WTC11 (cell line): ENCODE results near the gene TBCE. TPM values are rescaled to one million over a fixed set of nuclear protein-coding genes. Genes with fewer than 3 reads are reported as not detected.
"Not testable (repeated sequence)": the region's sequence is repeated elsewhere in the genome, so short reads cannot be mapped to it uniquely, and the experiment has no call there.

ENCODE experiments used
- ATAC-seq: fragments of 200-7000 bp; cut with Tn5 transposase; 2 replicates; pipeline ENCODE4 v1.10.0; 2021; ENCODE audit warnings: mild to moderate bottlenecking, moderate library complexity
- CTCF ChIA-PET: fragments of 300-600 bp; sonication (Branson Sonifier 250); formaldehyde crosslinking; loops from one replicate; lab custom pipeline; 2021; ENCODE audit warnings: antibody characterized with exemption; lab: Charles Lee
- POLR2A ChIA-PET: fragments of 350-600 bp; sonication (Branson Sonifier 250); formaldehyde crosslinking; loops from one replicate; lab custom pipeline; 2021; ENCODE audit warnings: antibody characterized with exemption; lab: Charles Lee
- DNase-seq: peaks from one replicate; pipeline ENCODE4 v3.0.0; 2021; ENCODE audit warnings: low spot score
- H3K27ac Mint-ChIP-seq: 2 replicates; pipeline ENCODE4 v1.8.0; 2021; ENCODE audit warnings: mixed read lengths
- H3K27me3 Mint-ChIP-seq: 2 replicates; pipeline ENCODE4 v1.8.0; 2021; ENCODE audit warnings: low read depth, mild to moderate bottlenecking, moderate library complexity, mixed read lengths
- H3K36me3 Mint-ChIP-seq: 2 replicates; pipeline ENCODE4 v1.8.0; 2021; ENCODE audit warnings: mixed read lengths
- H3K4me1 Mint-ChIP-seq: 2 replicates; pipeline ENCODE4 v1.8.0; 2022; ENCODE audit warnings: mixed read lengths
- H3K4me3 Mint-ChIP-seq: 2 replicates; pipeline ENCODE4 v1.8.0; 2021; ENCODE audit warnings: mild to moderate bottlenecking, moderate library complexity, mixed read lengths
- H3K9me3 Mint-ChIP-seq: 2 replicates; pipeline ENCODE4 v1.8.0; 2021; ENCODE audit warnings: mixed read lengths
- FOXJ3 ChIP-seq: sonication (generic); formaldehyde crosslinking; IDR thresholded peaks from 2 replicates; pipeline ENCODE4 v1.9.0; 2021; ENCODE audit warnings: missing genetic modification reagents, mild to moderate bottlenecking, borderline replicate concordance
- GTF2I ChIP-seq: fragments of 250-450 bp; sonication (Bioruptor Pico); conservative IDR thresholded peaks from 2 replicates; pipeline ENCODE4 v1.4.0; 2021; ENCODE audit warnings: mild to moderate bottlenecking
- IRF2 ChIP-seq: sonication (generic); formaldehyde crosslinking; IDR thresholded peaks from 2 replicates; pipeline ENCODE4 v1.8.0; 2022; ENCODE audit warnings: low read depth, missing genetic modification reagents, borderline replicate concordance
- KAT7 ChIP-seq: sonication (generic); formaldehyde crosslinking; IDR thresholded peaks from 2 replicates; pipeline ENCODE4 v1.8.1; 2023; ENCODE audit warnings: missing genetic modification reagents, mild to moderate bottlenecking, borderline replicate concordance
- NR2C2 ChIP-seq: sonication (generic); formaldehyde crosslinking; IDR thresholded peaks from 2 replicates; pipeline ENCODE4 v1.8.0; 2022; ENCODE audit warnings: mild to moderate bottlenecking, missing genetic modification reagents
- NR3C1 ChIP-seq: sonication (generic); formaldehyde crosslinking; conservative IDR thresholded peaks from 2 replicates; pipeline ENCODE4 v1.8.1; 2023; ENCODE audit warnings: low read depth, mild to moderate bottlenecking, missing genetic modification reagents
- RORB ChIP-seq: fragments of 250-450 bp; sonication (Bioruptor Pico); IDR thresholded peaks from 2 replicates; pipeline ENCODE4 v1.9.0; 2021; ENCODE audit warnings: mild to moderate bottlenecking
- SMAD4 ChIP-seq: sonication (generic); formaldehyde crosslinking; IDR thresholded peaks from 2 replicates; pipeline ENCODE4 v1.8.0; 2022; ENCODE audit warnings: mild to moderate bottlenecking, missing genetic modification reagents
- SOX15 ChIP-seq: fragments of 250-450 bp; sonication (Bioruptor Pico); IDR thresholded peaks from 2 replicates; pipeline ENCODE4 v1.9.0; 2021; ENCODE audit warnings: mild to moderate bottlenecking
- TEAD4 ChIP-seq: sonication (generic); formaldehyde crosslinking; IDR thresholded peaks from 2 replicates; pipeline ENCODE4 v1.8.0; 2022; ENCODE audit warnings: mild to moderate bottlenecking, missing genetic modification reagents
- ZNF263 ChIP-seq: sonication (generic); formaldehyde crosslinking; IDR thresholded peaks from 2 replicates; pipeline ENCODE4 v1.8.1; 2022; ENCODE audit warnings: low read depth, mild to moderate bottlenecking, moderate library complexity, missing genetic modification reagents
- ZNF396 ChIP-seq: fragments of 250-450 bp; sonication (Bioruptor Pico); IDR thresholded peaks from 2 replicates; pipeline ENCODE4 v1.8.0; 2021; ENCODE audit warnings: mild to moderate bottlenecking, moderate library complexity, borderline replicate concordance
- ZNF423 ChIP-seq: fragments of 250-450 bp; sonication (Bioruptor Pico); IDR thresholded peaks from 2 replicates; pipeline ENCODE4 v2.1.2; 2022; ENCODE audit warnings: mild to moderate bottlenecking, moderate library complexity
- total RNA-seq: library from RNA; stranded (reverse); gene quantifications from 3 replicates; pipeline ENCODE4 v1.2.3, GENCODE V29; 2021
- TF ChIP-seq, protein P1 (sequence below): fragments of 250-450 bp; sonication (Bioruptor Pico); IDR thresholded peaks from 2 replicates; pipeline ENCODE4 v1.8.0; 2021; ENCODE audit warnings: mild to moderate bottlenecking
- TF ChIP-seq, protein P2 (sequence below): sonication (generic); formaldehyde crosslinking; IDR thresholded peaks from 2 replicates; pipeline ENCODE4 v1.8.1; 2022; ENCODE audit warnings: missing genetic modification reagents, borderline replicate concordance
- TF ChIP-seq, protein P3 (sequence below): sonication (generic); formaldehyde crosslinking; conservative IDR thresholded peaks from 2 replicates; pipeline ENCODE4 v1.8.1; 2023; ENCODE audit warnings: mild to moderate bottlenecking, low read depth, missing genetic modification reagents, moderate library complexity
- TF ChIP-seq, protein P4 (sequence below): fragments of 200-600 bp; IDR thresholded peaks from 2 replicates; pipeline ENCODE4 v1.8.0; 2022; ENCODE audit warnings: antibody characterized with exemption
- TF ChIP-seq, protein P5 (sequence below): sonication (generic); formaldehyde crosslinking; IDR thresholded peaks from 2 replicates; pipeline ENCODE4 v1.8.1; 2022; ENCODE audit warnings: low read depth, missing genetic modification reagents, borderline replicate concordance
- TF ChIP-seq, protein P6 (sequence below): sonication (generic); formaldehyde crosslinking; IDR thresholded peaks from 2 replicates; pipeline ENCODE4 v1.8.1; 2023; ENCODE audit warnings: mild to moderate bottlenecking, missing genetic modification reagents

The TBCE gene
- total RNA-seq, 1 experiment from 2014 or later: 34.8 TPM

DNA sequence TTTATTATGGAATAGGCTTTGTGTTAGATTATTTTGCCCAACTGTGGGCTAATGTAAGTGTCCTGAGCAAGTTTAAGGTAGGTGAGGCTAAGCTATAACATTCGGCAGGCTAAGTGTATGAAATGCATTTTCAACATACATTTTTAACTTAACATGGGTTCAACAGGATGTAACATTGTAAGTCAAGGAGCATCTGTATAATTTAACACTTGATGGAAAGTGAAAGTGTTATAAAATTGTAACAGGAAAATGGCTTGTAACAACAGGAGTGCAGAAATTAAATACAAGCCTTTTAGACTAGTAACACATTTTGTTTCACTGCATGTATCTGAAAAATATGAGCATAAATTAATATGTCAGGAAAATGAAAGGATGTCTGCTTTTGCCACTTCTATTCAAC, 94.7 kb downstream of the TBCE start:
- CTCF ChIA-PET: no interaction called here
- no peak for DNase-seq
- POLR2A ChIA-PET: no interaction called here
- peaks cover 31% of the 10 kb centered on the region for H3K36me3 Mint-ChIP-seq
- no peak for ATAC-seq
- H3K4me1 Mint-ChIP-seq: no peaks in the 10 kb centered on the region
- no peak for TF ChIP-seq ZNF263
- TF ChIP-seq SOX15: no peak
- TF ChIP-seq KAT7 (CRISPR knock-in tag): no peak
- no peak for TF ChIP-seq ZNF423 (CRISPR knock-in tag)
- TF ChIP-seq GTF2I (CRISPR knock-in tag): no peak
- TF ChIP-seq, protein P1, sequence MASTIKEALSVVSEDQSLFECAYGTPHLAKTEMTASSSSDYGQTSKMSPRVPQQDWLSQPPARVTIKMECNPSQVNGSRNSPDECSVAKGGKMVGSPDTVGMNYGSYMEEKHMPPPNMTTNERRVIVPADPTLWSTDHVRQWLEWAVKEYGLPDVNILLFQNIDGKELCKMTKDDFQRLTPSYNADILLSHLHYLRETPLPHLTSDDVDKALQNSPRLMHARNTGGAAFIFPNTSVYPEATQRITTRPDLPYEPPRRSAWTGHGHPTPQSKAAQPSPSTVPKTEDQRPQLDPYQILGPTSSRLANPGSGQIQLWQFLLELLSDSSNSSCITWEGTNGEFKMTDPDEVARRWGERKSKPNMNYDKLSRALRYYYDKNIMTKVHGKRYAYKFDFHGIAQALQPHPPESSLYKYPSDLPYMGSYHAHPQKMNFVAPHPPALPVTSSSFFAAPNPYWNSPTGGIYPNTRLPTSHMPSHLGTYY: no peak
- TF ChIP-seq FOXJ3: no peak
- TF ChIP-seq SMAD4: no peak
- TF ChIP-seq, protein P2, sequence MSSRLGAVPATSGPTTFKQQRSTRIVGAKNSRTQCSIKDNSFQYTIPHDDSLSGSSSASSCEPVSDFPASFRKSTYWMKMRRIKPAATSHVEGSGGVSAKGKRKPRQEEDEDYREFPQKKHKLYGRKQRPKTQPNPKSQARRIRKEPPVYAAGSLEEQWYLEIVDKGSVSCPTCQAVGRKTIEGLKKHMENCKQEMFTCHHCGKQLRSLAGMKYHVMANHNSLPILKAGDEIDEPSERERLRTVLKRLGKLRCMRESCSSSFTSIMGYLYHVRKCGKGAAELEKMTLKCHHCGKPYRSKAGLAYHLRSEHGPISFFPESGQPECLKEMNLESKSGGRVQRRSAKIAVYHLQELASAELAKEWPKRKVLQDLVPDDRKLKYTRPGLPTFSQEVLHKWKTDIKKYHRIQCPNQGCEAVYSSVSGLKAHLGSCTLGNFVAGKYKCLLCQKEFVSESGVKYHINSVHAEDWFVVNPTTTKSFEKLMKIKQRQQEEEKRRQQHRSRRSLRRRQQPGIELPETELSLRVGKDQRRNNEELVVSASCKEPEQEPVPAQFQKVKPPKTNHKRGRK (CRISPR knock-in tag): no peak
- no peak for TF ChIP-seq IRF2 (CRISPR knock-in tag)
- no peak for TF ChIP-seq NR2C2 (CRISPR knock-in tag)
- no peak for TF ChIP-seq ZNF396 (CRISPR knock-in tag)
- no peak for TF ChIP-seq NR3C1 (CRISPR knock-in tag)
- 0 out of 2 replicates have a peak, but pooled peaks cover 6% of the 10 kb centered on the region for H3K9me3 Mint-ChIP-seq
- H3K27ac Mint-ChIP-seq: no peak overlapping the region
- H3K4me3 Mint-ChIP-seq: no peak overlapping the region
- no peaks in the 10 kb centered on the region for H3K27me3 Mint-ChIP-seq

DNA sequence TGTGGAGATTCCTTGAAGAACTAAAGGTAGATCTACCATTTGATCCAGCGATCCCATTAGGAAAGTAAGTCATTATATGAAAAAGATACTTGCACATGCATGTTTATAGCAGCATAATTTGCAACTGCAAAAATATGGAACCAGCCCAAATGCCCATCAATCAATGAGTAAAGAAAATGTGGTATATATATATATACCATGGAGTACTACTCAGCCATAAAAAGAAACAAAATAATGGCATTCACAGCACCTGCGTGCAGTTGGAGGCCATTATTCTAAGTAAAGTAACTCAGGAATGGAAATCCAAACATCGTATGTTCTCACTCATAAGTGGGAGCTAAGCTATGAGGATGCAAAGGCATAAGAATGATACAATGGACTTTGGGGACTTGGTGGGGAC, 95.6 kb downstream of the TBCE start:
- H3K27ac Mint-ChIP-seq, H3K9me3 Mint-ChIP-seq, H3K27me3 Mint-ChIP-seq, H3K4me3 Mint-ChIP-seq, DNase-seq, ATAC-seq, H3K4me1 Mint-ChIP-seq: not testable (repeated sequence)
- ChIA-PET CTCF (interaction anchor here (0.6 to 1.1 kb wide), 3 partner anchors 12 to 682 kb away, joined by 3 to 4 read pairs (median 3); no protein-coding TSS in a partner anchor), POLR2A (interaction anchor here (0.6 kb wide), 1 partner anchor 42 kb away, joined by 3 read pairs; no protein-coding TSS in a partner anchor)
- H3K36me3 Mint-ChIP-seq: peaks cover 31% of the 10 kb centered on the region

DNA sequence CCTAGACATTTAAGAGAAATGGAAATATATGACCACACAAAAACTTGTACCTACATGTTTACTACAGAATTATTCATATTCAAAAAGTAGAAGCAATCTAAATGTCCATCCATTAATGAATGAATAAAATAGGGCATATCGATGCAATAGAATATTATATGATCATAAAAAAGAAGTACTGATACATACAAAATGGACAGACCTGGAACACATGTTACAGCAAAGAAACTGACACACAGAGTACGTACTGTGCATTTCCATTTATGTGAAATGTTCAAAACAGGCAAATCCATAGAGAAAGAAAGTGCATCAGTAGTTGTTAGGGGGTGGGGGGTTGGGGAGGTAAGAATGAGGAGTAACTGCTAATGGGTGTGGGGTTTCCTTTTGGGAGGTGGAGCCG, 97.8 kb downstream of the TBCE start:
- Mint-ChIP-seq H3K4me3 (no peak overlapping the region), H3K27me3 (no peaks in the 10 kb centered on the region), H3K27ac (no peak overlapping the region), H3K36me3 (peaks cover 37% of the 10 kb centered on the region), H3K4me1 (no peaks in the 10 kb centered on the region), H3K9me3 (0 out of 2 replicates have a peak, but pooled peaks cover 6% of the 10 kb centered on the region)
- ChIA-PET CTCF (no interaction called here), POLR2A (no interaction called here)
- DNase-seq: no peak
- no peak for ATAC-seq
- TF ChIP-seq, protein P3, sequence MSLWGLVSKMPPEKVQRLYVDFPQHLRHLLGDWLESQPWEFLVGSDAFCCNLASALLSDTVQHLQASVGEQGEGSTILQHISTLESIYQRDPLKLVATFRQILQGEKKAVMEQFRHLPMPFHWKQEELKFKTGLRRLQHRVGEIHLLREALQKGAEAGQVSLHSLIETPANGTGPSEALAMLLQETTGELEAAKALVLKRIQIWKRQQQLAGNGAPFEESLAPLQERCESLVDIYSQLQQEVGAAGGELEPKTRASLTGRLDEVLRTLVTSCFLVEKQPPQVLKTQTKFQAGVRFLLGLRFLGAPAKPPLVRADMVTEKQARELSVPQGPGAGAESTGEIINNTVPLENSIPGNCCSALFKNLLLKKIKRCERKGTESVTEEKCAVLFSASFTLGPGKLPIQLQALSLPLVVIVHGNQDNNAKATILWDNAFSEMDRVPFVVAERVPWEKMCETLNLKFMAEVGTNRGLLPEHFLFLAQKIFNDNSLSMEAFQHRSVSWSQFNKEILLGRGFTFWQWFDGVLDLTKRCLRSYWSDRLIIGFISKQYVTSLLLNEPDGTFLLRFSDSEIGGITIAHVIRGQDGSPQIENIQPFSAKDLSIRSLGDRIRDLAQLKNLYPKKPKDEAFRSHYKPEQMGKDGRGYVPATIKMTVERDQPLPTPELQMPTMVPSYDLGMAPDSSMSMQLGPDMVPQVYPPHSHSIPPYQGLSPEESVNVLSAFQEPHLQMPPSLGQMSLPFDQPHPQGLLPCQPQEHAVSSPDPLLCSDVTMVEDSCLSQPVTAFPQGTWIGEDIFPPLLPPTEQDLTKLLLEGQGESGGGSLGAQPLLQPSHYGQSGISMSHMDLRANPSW (CRISPR knock-in tag): no peak
- TF ChIP-seq RORB (CRISPR knock-in tag): no peak
- TF ChIP-seq TEAD4 (CRISPR knock-in tag): no peak
- TF ChIP-seq, protein P4, sequence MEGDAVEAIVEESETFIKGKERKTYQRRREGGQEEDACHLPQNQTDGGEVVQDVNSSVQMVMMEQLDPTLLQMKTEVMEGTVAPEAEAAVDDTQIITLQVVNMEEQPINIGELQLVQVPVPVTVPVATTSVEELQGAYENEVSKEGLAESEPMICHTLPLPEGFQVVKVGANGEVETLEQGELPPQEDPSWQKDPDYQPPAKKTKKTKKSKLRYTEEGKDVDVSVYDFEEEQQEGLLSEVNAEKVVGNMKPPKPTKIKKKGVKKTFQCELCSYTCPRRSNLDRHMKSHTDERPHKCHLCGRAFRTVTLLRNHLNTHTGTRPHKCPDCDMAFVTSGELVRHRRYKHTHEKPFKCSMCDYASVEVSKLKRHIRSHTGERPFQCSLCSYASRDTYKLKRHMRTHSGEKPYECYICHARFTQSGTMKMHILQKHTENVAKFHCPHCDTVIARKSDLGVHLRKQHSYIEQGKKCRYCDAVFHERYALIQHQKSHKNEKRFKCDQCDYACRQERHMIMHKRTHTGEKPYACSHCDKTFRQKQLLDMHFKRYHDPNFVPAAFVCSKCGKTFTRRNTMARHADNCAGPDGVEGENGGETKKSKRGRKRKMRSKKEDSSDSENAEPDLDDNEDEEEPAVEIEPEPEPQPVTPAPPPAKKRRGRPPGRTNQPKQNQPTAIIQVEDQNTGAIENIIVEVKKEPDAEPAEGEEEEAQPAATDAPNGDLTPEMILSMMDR: no peak
- TF ChIP-seq, protein P5, sequence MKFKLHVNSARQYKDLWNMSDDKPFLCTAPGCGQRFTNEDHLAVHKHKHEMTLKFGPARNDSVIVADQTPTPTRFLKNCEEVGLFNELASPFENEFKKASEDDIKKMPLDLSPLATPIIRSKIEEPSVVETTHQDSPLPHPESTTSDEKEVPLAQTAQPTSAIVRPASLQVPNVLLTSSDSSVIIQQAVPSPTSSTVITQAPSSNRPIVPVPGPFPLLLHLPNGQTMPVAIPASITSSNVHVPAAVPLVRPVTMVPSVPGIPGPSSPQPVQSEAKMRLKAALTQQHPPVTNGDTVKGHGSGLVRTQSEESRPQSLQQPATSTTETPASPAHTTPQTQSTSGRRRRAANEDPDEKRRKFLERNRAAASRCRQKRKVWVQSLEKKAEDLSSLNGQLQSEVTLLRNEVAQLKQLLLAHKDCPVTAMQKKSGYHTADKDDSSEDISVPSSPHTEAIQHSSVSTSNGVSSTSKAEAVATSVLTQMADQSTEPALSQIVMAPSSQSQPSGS (CRISPR knock-in tag): no peak
- TF ChIP-seq, protein P6, sequence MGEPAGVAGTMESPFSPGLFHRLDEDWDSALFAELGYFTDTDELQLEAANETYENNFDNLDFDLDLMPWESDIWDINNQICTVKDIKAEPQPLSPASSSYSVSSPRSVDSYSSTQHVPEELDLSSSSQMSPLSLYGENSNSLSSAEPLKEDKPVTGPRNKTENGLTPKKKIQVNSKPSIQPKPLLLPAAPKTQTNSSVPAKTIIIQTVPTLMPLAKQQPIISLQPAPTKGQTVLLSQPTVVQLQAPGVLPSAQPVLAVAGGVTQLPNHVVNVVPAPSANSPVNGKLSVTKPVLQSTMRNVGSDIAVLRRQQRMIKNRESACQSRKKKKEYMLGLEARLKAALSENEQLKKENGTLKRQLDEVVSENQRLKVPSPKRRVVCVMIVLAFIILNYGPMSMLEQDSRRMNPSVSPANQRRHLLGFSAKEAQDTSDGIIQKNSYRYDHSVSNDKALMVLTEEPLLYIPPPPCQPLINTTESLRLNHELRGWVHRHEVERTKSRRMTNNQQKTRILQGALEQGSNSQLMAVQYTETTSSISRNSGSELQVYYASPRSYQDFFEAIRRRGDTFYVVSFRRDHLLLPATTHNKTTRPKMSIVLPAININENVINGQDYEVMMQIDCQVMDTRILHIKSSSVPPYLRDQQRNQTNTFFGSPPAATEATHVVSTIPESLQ (CRISPR knock-in tag): no peak
